HepG2 (cell line): ENCODE results near the gene HIVEP2. TPM values are rescaled to one million over a fixed set of nuclear protein-coding genes. Genes with fewer than 3 reads are reported as not detected.

Source experiments
- ARID3A ChIP-seq: IDR thresholded peaks from 2 replicates; pipeline ENCODE4 v1.6.1; 2012; ENCODE audit warnings: low read depth, low read length, improper control_type of control experiment
- CBX1 ChIP-seq: IDR thresholded peaks from one replicate; pipeline ENCODE4 v1.6.1; 2016; ENCODE audit warnings: antibody characterized with exemption, low read depth
- EEA1 ChIP-seq: sonication (generic); formaldehyde crosslinking; IDR thresholded peaks from 2 replicates; pipeline ENCODE4 v1.5.1; 2020; ENCODE audit warnings: mild to moderate bottlenecking, missing genetic modification reagents, borderline replicate concordance
- ELF4 ChIP-seq: sonication (generic); formaldehyde crosslinking; IDR thresholded peaks from 2 replicates; pipeline ENCODE4 v1.5.0; 2020; ENCODE audit warnings: missing genetic modification reagents, mild to moderate bottlenecking, moderate library complexity, borderline replicate concordance
- GPN1 ChIP-seq: sonication (generic); formaldehyde crosslinking; IDR thresholded peaks from 2 replicates; pipeline ENCODE4 v1.5.1; 2020; ENCODE audit warnings: missing genetic modification reagents, borderline replicate concordance
- HDAC1 ChIP-seq: sonication (generic); formaldehyde crosslinking; IDR thresholded peaks from 2 replicates; pipeline ENCODE4 v1.5.1; 2020; ENCODE audit warnings: mild to moderate bottlenecking, missing genetic modification reagents
- IRF9 ChIP-seq: sonication (generic); formaldehyde crosslinking; IDR thresholded peaks from 2 replicates; pipeline ENCODE4 v1.8.0; 2022; ENCODE audit warnings: missing genetic modification reagents, mild to moderate bottlenecking, borderline replicate concordance
- MYPOP ChIP-seq: sonication (generic); formaldehyde crosslinking; IDR thresholded peaks from 2 replicates; pipeline ENCODE4 v1.8.1; 2023; ENCODE audit warnings: mild to moderate bottlenecking, moderate library complexity, missing genetic modification reagents
- PPARG ChIP-seq: conservative IDR thresholded peaks from 2 replicates; pipeline ENCODE4 v1.6.1; 2016; ENCODE audit warnings: missing biosample characterization, missing genetic modification reagents
- SNRNP70 ChIP-seq: fragments of 200-400 bp; formaldehyde crosslinking; IDR thresholded peaks from 2 replicates; pipeline ENCODE4 v1.6.1; 2017; ENCODE audit warnings: mild to moderate bottlenecking, low read depth, low read length, moderate library complexity
- SUZ12 ChIP-seq: fragments of 150-350 bp; IDR thresholded peaks from 2 replicates; pipeline ENCODE4 v1.6.1; 2014; ENCODE audit warnings: low read depth, low read length
- TFDP1 ChIP-seq: IDR thresholded peaks from 2 replicates; pipeline ENCODE4 v1.6.1; 2016; ENCODE audit warnings: missing compliant biosample characterization, missing genetic modification reagents, borderline replicate concordance
- TSC22D2 ChIP-seq: sonication (generic); formaldehyde crosslinking; IDR thresholded peaks from 2 replicates; pipeline ENCODE4 v1.5.1; 2020; ENCODE audit warnings: missing genetic modification reagents, mild to moderate bottlenecking, borderline replicate concordance
- ZFP36 ChIP-seq: fragments of 150-350 bp; IDR thresholded peaks from 2 replicates; pipeline ENCODE4 v1.6.1; 2018; ENCODE audit warnings: borderline replicate concordance, low read length, low read depth; ENCODE audit not compliant: partially characterized antibody
- ZNF552 ChIP-seq: sonication (generic); formaldehyde crosslinking; IDR thresholded peaks from 2 replicates; pipeline ENCODE4 v1.9.0; 2022; ENCODE audit warnings: missing genetic modification reagents, mild to moderate bottlenecking, borderline replicate concordance
- ZNF639 ChIP-seq: conservative IDR thresholded peaks from 2 replicates; pipeline ENCODE4 v1.6.1; 2018; ENCODE audit warnings: missing genetic modification reagents
- ZNF75D ChIP-seq: sonication (generic); formaldehyde crosslinking; IDR thresholded peaks from 2 replicates; pipeline ENCODE4 v1.8.1; 2023; ENCODE audit warnings: missing genetic modification reagents, mild to moderate bottlenecking, borderline replicate concordance
- ZNF770 ChIP-seq: sonication (generic); formaldehyde crosslinking; IDR thresholded peaks from 2 replicates; pipeline ENCODE4 v1.5.0; 2020; ENCODE audit warnings: mild to moderate bottlenecking, missing genetic modification reagents
- ZNF773 ChIP-seq: sonication (generic); formaldehyde crosslinking; IDR thresholded peaks from 2 replicates; pipeline ENCODE4 v1.4.0; 2020; ENCODE audit warnings: missing genetic modification reagents, borderline replicate concordance
- polyA plus RNA-seq, 8 experiments: library from polyadenylated mRNA; depleted of rRNA in 3 of 8; stranded (reverse) in 7 of 8; unstranded in 1 of 8; fragments of >200 nt; fragmentation: Illumina TruSeq in 4 of 8; extraction: Trizol in 4 of 8; gene quantifications; 2 replicates each; pipeline versions ENCODE4 v1.2.1 to v1.2.3, GENCODE V29; 2011 to 2016; ENCODE audit warnings: low read depth in 4 of 8, missing spikeins in 1 of 8, mixed read lengths in 1 of 8; ENCODE audit not compliant: insufficient read depth in 1 of 8
- total RNA-seq, 5 experiments: library from RNA; depleted of rRNA; stranded (reverse); fragments of >200 nt; fragmentation: Illumina TruSeq; extraction: Trizol; gene quantifications; 2 replicates each; pipeline ENCODE4 v1.2.3, GENCODE V29; 2016; ENCODE audit warnings: low read depth in 1 of 5

The HIVEP2 gene
- total and polyA plus RNA-seq, 2 of the 13 experiments (the other 11 are each of a cell fraction or from before 2014, with no cell fraction given), result 3.4 to 12.9 TPM

GRCh38 chr6:142944124-142945048 is 590 bp downstream of the HIVEP2 start (continued):
- TF ChIP-seq ZNF770 (CRISPR knock-in tag), result 0 out of 2 replicates have a peak, but pooled peaks have one; percentile 11
- TF ChIP-seq ZNF639 (CRISPR knock-in tag), result 0 out of 2 replicates have a peak, but pooled peaks have one; percentile 28
- TF ChIP-seq ELF4, result no peak
- TF ChIP-seq HDAC1 (CRISPR knock-in tag), result peak; percentile 48
- TF ChIP-seq EEA1, result peak; percentile 78; the same call in 1 of the 2 replicates
- peak; percentile 70; the same call in 1 of the 2 replicates for TF ChIP-seq ZNF552
- TF ChIP-seq IRF9 (CRISPR knock-in tag), result 0 out of 2 replicates have a peak, but pooled peaks have one; percentile 44
- TF ChIP-seq TSC22D2 (CRISPR knock-in tag), result no peak; the same call in 1 of the 2 replicates
- no peak for TF ChIP-seq SNRNP70
- no peak for TF ChIP-seq ZFP36
- TF ChIP-seq SUZ12, result no peak
- TF ChIP-seq ZNF75D, result peak; percentile 85; the same call in 1 of the 2 replicates
- no peak for TF ChIP-seq CBX1
- no peak for TF ChIP-seq PPARG (CRISPR knock-in tag)
- peak; percentile 45; the same call in 1 of the 2 replicates for TF ChIP-seq TFDP1 (CRISPR knock-in tag)
- TF ChIP-seq MYPOP (CRISPR knock-in tag), result peak; percentile 61; the same call in 1 of the 2 replicates
- TF ChIP-seq ARID3A, result no peak
- no peak for TF ChIP-seq GPN1 (CRISPR knock-in tag)
- no peak for TF ChIP-seq ZNF773 (CRISPR knock-in tag)
